Activated T-helper 1 cell treated with Interleukin-2 at 50 U/mL for 16 hours (primary cell): ENCODE results near the gene HS2ST1.

Source experiments
- DNase-seq: peaks from one replicate; pipeline ENCODE4 v3.0.0-alpha.2; 2020; ENCODE audit warnings: low read depth

The HS2ST1 gene

DNA sequence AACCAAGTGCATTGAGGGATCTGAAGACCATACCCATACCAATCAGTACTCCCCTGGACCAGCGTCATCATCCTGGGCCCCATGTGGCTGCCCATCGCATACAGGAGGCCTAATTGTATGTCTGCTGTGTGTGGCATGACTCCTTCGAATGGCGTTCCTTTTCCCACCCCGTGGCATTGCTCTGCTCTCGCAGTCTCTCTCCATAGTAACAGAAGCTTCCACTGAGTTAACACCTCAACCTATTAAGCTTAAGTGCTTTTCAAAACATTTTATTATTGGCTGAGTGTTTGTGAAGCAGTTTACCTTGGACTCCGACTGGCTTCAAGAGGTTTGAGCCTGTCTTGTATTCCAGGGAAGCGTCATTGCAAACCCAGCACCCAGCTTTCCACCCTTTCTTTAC lies 227.1 kb downstream of the HS2ST1 start:
- DNase-seq = no peak

DNA sequence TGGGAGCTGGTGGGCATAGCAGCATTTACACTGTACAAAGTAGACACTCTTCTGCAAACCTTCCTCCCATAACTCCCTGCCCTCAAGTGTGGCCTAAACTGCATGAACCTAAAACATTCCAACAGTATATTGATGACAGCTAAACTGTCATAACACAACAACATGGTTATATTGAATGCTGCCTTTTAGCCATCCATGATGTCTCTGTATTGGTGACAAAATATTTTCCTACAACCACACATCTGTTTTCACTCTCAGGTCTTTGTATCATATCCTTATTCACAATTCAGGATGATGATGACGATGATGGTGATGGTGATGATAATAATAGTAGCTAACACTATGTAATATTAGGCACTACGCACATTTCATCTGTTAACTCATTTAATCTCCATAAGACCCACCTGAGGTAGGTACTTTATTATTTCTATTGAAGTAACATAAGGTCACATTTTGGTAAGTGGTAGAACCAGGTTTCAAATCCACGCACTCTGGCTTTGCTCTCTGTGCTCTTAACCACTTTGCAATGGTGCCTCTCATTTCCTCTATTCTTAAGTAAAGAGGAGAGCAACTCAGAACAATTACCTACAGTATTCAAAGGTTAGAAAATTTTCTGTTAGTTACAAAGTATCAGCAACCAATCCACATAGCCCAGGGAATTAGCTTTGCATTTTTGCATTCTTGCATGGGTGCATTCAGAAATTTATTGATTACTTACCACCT lies 229.1 kb downstream of the HS2ST1 start:
- DNase-seq = no peak

DNA sequence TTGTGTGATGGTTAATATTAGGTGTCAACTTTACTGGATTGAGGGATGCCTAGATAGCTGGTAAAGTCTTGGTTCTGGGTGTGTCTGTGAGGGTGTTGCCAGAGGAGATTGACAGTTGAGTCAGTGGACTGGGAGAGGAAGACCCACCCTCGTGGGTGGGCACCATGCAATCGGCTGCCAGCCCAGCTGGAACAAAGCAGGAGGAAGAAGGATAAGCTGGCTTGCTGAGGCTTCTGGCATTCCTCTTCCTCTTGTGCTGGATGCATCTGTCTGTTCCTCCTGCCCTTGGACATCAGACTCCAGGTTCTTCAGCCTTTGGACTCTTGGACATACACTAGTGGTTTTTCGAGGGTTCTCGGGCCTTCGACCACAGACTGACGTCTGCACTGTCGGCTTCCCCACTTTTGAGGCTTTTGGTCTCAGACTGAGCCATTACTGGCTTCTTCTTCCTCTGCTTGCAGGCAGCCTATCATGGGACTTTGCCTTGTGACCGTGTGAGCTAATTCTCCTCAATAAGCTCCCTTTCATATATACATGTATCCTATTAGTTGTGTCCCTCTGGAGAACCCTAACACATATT lies 230.0 kb downstream of the HS2ST1 start:
- DNase-seq = no peak

DNA sequence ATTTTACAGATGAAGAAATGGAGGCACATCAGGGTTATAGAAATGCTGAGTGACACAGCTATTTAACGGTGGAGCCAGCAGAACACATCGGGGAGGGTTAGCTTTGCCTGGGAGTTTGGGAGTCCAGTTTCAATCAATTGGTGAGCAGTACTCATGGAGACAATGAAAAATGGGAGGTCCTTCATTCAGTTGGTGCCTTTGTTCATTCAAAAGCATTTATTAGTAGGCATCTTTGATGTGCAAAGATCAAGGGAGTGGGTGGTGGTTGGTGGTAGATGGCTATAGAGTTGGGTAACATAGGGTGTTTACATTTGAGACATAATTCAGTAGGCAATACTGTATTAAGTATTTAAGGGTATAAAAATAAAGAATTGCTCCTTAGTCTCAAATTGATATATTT lies 230.5 kb downstream of the HS2ST1 start:
- no peak for DNase-seq

DNA sequence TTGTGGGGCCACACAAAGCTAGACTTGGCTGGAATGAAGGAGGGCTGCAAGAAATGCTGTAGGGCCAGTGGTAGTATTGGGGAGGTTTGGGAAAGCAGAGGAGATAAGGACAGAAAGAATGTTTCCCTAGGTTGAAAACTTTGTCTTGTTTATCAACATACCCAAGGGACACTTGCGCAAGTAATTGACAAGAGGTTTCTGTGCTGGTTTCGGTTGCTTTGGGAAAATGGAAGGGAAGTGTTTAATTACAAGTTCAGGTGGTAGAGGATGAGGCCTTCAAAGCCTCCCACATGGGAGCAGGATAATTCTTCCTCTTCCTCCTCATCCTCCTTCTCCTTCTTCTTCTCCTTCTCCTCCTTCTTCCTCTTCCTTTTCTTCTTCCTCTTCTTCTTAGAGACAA lies 232.1 kb downstream of the HS2ST1 start:
- no peak for DNase-seq

DNA sequence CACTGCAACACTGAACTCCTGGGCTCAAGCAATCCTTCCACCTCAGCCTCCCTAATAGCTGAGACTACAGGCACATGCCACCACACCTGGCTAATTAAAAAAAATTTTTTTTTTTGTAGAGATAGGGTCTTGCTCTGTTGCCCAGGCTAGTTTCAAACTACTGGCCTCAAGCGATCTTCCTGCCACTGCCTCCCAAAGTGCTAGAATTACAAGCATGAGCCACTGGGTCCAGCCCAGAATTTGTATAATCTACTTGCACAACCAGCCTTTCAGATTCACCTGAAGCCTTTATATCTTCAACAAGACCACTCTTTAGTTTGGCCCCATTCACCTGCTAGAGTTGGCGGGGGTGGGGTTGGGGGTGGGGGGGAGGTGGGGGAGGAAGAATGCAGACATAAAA lies 232.6 kb downstream of the HS2ST1 start:
- no peak for DNase-seq

DNA sequence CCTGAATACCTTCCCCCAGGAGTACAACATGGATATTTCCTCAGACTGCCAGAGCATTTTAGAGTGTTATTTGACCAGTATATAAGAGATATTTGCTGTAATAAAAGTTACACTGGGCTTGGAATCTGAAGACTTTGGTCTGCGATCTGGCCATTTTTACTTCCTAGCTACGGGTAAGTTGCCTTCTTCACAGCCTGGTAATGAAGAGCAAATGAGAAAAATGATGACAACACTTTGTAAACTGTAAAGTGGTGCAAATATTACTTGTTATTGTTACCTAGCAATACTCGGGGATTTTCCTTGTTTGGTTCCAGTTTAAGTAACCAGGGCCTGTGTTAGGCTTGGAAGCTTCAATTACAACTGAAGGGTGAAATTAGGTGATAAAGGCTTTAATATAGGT lies 233.4 kb downstream of the HS2ST1 start:
- DNase-seq = no peak

DNA sequence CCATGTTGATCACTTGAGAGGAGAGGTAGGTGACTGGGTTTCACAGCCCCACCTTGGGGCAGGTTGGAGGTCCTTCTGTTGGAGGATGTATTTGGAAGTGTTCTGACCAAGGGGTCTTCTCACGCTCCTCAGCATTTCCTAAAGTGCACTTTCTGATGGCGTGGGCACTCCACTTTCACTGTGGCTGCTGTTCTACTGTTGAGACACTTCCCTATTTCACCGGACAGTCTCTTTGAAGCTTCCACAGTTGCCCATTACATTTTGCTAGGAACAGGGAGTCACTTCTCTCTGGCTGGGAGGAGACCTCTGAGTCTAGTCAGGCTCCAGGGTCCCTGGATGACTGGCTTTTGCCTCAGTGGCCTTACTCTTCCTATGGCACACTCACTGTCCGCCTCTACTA lies 234.2 kb downstream of the HS2ST1 start:
- no peak for DNase-seq

DNA sequence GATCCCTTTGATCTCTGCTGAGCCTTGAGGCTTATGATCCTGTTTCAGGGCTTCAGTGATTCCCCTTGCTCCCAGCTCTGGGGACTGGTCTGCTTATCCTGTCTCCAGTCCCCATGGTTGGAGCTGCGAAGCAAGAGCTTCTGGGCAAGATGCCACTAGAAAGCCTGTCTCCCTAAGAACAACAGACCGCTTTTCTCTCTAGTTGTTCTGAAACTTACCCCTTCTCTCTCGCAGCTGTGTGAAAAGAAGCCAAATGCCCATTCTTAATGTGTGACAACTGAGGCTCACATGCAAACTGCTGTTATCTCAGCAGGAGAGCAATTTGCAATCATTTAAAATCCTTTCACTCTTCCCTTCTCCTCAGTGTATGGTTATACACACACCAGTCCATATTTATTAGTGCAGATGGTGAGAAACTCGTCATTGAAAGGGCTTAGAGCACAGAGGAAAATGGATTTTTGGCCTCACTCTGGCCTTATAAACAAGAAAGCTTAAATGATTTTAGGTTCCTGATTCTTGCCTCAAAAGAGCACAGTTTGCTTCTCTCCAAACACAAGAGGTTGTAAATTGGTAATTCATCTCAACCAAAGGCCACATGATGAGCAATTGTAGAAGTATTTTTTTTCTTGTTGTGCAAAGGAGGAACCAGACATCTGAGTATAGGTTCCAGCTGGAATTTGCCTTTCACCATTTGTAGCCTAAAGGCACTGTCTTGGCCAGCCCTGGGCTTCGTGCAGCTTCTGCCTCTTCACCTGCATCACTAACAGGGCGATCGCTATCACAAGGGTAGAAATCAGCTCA lies 235.0 kb downstream of the HS2ST1 start:
- DNase-seq = no peak

DNA sequence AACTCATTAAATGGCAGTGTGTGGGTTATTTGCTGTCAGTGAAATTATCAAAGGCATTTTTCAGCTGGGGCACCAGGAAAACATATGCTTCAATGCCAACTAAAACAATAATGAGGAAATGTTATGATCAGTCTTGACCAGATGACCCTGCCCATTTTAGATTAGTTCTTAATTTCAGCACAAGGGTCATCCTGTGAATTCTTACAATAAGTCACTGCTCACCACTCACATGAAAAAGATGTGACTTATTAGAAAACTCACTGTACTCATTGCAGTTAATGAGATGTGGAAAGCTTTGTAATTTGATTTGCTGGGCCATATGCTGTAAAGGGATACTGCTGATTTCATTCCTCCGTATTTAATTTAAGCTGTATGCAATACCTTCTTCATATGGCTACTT lies 235.7 kb downstream of the HS2ST1 start:
- no peak for DNase-seq

DNA sequence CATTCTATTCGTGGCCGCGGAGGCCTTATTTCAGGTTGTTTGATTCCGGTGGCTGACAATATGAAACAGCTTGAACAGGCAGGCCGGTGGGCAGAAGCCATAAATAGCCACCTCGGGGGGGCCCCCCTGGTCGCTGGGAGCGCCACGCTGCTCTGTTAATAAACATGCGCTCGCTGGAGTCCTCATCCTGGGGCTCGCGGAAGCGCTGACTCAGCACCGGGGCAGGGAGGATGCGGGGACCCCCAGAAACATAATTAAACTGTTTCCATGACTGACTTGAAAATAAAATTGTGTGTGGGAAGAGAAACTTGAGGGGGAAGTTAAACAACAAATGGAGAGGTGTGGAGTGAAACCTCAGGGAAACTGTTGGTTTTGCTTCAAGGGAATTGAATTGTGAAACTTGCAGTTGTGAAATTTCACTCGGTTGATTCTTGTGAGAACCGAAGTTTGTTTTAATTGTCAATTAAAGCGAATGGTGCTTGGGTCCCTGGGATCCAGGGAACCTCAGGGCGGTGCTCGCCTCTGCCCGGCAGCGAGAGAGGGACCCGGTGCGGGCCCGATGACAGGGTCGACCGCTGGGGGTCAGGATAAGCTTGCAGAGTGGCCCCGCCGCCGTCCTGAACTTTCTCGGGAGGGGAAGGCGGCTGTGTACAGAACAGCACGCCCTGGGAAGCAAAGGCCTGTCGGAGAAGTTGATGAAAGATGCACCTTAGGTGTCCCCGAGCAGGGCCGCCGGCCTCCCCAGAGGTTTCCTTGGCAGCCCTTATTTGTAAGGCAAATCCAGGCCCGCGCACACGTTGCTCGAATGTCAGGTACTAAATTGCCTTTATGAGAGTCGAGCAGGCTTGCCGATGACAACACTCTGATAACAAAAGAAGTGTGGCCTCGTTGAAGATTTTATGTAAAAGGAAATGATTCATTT lies 237.3 kb downstream of the HS2ST1 start:
- DNase-seq = no peak

DNA sequence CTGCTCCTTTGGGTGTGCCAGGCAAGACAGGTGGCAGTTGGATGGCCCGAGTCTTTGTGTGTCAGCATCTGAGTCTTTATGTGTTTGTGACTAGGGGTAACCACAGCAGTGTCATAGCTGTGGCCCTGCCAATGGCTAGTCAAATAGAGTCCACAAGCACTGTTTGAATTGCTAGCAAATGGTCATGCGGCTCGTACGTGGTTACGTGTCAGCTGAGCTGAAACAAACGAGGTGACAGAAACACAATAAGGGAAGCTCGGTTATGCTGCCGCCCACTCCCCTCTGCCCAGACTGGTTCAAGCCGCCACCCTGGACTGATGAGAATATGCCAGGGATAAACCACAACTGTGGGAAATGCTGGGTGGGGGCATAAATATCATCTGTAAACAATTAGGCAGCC lies 239.9 kb downstream of the HS2ST1 start:
- no peak for DNase-seq

DNA sequence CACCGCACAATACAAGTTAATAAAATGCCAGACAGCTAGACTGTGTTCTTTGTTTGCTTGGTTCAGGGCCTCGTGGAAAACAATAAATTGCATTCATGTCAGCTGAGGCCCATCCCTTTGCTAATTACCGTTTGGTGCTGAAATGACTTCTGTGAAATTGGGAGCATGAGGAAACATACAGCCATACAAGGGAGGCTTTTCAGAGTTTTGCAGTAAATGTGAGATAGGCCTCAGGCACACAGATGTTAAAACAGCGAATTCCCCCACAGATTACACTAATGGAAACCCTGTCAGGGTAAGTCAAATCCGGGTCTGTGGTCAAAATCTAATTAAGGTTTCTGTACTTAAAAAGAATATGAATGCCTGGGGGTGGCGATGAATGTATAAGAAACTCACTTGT lies 240.7 kb downstream of the HS2ST1 start:
- DNase-seq = no peak

DNA sequence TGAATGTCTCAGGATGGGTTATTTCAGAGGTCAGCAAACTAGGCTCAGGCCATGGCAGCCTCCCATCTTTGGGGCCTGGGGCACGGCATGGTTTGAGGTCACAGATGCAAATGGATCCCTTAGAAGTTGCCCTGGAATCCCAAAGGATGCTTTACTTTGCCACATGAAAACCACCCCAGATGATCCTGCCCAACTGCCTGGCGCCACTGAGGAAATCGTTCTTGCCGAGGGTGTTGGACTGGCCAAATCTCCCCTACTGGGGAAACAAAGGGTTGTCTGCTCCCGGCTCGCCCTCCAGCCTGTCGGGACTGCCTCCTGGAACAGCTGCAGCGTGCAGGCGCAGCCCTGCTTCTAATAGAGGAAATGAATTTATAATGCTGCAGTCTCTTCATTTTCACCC lies 241.2 kb downstream of the HS2ST1 start:
- DNase-seq = no peak

DNA sequence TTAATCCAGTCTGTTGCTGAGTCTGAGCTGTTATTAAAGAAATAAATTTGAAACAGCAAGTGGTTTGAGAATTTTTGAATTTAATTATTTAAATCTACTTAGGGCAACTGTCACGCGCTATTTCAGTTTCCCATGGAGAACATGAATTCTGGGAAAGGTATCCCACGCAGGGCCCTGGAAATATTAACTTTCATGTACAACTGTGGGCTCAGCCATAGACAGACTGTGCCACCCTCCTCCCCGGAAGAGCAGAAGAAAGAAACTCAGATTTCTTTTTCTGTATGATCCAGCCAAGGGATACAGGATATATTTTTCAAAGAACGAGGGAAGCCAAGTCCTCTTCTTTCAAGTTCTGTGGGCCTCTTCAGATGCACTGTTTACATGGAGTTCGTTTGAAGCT lies 241.7 kb downstream of the HS2ST1 start:
- DNase-seq = no peak

DNA sequence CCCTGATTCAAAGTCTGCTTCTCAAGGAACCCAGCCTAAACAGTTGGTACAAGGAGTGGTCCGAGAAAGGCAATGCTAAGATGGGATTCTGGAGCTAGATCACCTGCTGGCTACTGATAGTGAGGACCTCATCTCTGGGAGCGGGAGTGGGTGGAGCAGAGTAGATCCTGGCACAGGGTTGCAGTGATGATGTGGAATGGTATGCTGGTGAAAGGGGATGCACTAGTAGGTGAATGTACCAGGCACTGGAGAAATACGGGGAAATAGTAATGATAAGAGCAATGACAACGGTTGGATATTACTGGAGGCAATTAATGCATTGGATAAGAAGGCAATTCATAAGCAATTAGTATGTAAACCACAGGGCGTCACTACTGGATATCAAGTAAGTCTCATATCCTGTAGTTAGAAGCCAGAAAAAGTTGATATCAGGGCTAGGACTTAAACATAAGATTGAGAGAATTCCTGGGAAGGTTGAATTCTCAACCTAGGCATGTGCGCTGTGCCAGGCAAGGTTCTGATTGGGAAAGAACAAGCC lies 245.0 kb downstream of the HS2ST1 start:
- no peak for DNase-seq
